Esophagus squamous epithelium (tissue), 5 donors: ENCODE results near the gene TMEM131. TPM values are rescaled to one million over a fixed set of nuclear protein-coding genes. Genes with fewer than 3 reads are reported as not detected.

Experiments used
- DNase-seq: peaks from one replicate; lab custom pipeline; 2025; lab: John Stamatoyannopoulos, UW
- H3K27ac ChIP-seq, 4 donors: fragments of 200-600 bp; sonication (generic); one replicate each; pipeline ENCODE4 v1.5.1; 2016 to 2019; ENCODE audit warnings: mild to moderate bottlenecking in 1 of 4
- H3K27me3 ChIP-seq, 4 donors: fragments of 200-600 bp; sonication (generic); 1 replicate in 3 of 4; 2 replicates in 1 of 4; pipeline versions ENCODE4 v1.5.1 to v1.6.0; 2017 to 2021; ENCODE audit warnings: antibody characterized with exemption in 1 of 4
- H3K36me3 ChIP-seq, 3 donors: fragments of 200-600 bp; sonication (generic); one replicate each; pipeline ENCODE4 v1.5.1; 2016 to 2019
- H3K4me1 ChIP-seq, 3 donors: fragments of 200-600 bp; sonication (generic); one replicate each; pipeline ENCODE4 v1.5.1; 2017 to 2019
- H3K4me3 ChIP-seq, 4 donors: fragments of 200-600 bp; sonication (generic); 1 replicate in 3 of 4; 2 replicates in 1 of 4; pipeline ENCODE4 v1.5.1; 2016 to 2019; ENCODE audit warnings: mild to moderate bottlenecking in 2 of 4, moderate library complexity in 1 of 4
- H3K9me3 ChIP-seq, 3 donors: fragments of 200-600 bp; sonication (generic); one replicate each; pipeline ENCODE4 v1.5.1; 2016 to 2019
- CTCF ChIP-seq, 6 experiments: fragments of 450-650 bp in 4 of 6; fragments of 200-600 bp in 2 of 6; sonication (generic) in 2 of 6; IDR thresholded peaks; one replicate each; pipeline ENCODE4 v1.5.1; 2016 to 2019; ENCODE audit warnings: antibody characterized with exemption in 6 of 6, mild to moderate bottlenecking in 4 of 6, moderate library complexity in 4 of 6
- POLR2A ChIP-seq, 4 donors: fragments of 450-650 bp; IDR thresholded peaks; one replicate each; pipeline ENCODE4 v1.6.1; 2017; ENCODE audit warnings: antibody characterized with exemption in 4 of 4, mild to moderate bottlenecking in 4 of 4, moderate library complexity in 3 of 4
- WGBS, 2 donors: methylation state at CpG; one replicate each; pipeline ENCODE4 v1.1.5; 2018; 5-methylcytosine and 5-hydroxymethylcytosine counted together
- intact Hi-C: fragments of 100-400 bp; cut with DNase I; formaldehyde crosslinking; loops from one replicate; pipeline ENCODE4 v1.15.0; 2022
- total RNA-seq, 4 donors: library from RNA; depleted of rRNA; stranded (reverse); fragments of >200 nt; gene quantifications; one replicate each; pipeline ENCODE4 v1.1.0, GENCODE V29; 2016
- donor health status: DM: yes; HTN: yes; CAD: no.

The TMEM131 gene
- total RNA-seq, 4 donors from 2014 or later: 24.2 to 36.4 (median 28.1) TPM

GRCh38 chr2:97781981-97782380 is 213.8 kb downstream of the TMEM131 start:
- Histone ChIP-seq H3K9me3 (no peaks in the 10 kb centered on the region), H3K27ac (no peak overlapping the region), H3K4me3 (no peak overlapping the region), H3K36me3 (peaks cover 0 to 50% (median 0%) of the 10 kb centered on the region in 3 donors), H3K4me1 (no peaks in the 10 kb centered on the region), H3K27me3 (no peaks in the 10 kb centered on the region)
- TF ChIP-seq POLR2A (IDR thresholded peaks at IDR 0.05) (no peak), CTCF (IDR thresholded peaks at IDR 0.05) (no peak)
- no peak for DNase-seq
- intact Hi-C loops: no loop called here
- 79 to 88% methylated on average over 2 to 4 of the region's 4 CpGs for WGBS, 2 donors

- no peak overlapping the region for H3K27ac ChIP-seq
- intact Hi-C loops: no loop called here
- H3K4me1 ChIP-seq: no peaks in the 10 kb centered on the region
- H3K36me3 ChIP-seq: peaks cover 0 to 62% (median 9%) of the 10 kb centered on the region in 3 donors
- no peaks in the 10 kb centered on the region for H3K27me3 ChIP-seq
- TF ChIP-seq CTCF (IDR thresholded peaks at IDR 0.05) (no peak), POLR2A (IDR thresholded peaks at IDR 0.05) (no peak)
- 88% methylated on average over 4 of the region's 4 CpGs; no CpG with 5 or more reads in 1 of the 2 donors for WGBS, 2 donors
- no peak for DNase-seq
- H3K4me3 ChIP-seq: no peak overlapping the region
- no peaks in the 10 kb centered on the region for H3K9me3 ChIP-seq
These were observed 216.6 kb downstream of the TMEM131 start for GRCh38 chr2:97779141-97779540.

GRCh38 chr2:97775074-97775473 is 220.7 kb downstream of the TMEM131 start:
- no peaks in the 10 kb centered on the region for H3K9me3 ChIP-seq
- peaks cover 7 to 90% (median 18%) of the 10 kb centered on the region in 3 donors for H3K36me3 ChIP-seq
- TF ChIP-seq CTCF (IDR thresholded peaks at IDR 0.05) (no peak), POLR2A (IDR thresholded peaks at IDR 0.05) (no peak)
- no peaks in the 10 kb centered on the region for H3K27me3 ChIP-seq
- H3K27ac ChIP-seq: no peak overlapping the region
- H3K4me1 ChIP-seq: no peaks in the 10 kb centered on the region
- no peak for DNase-seq
- intact Hi-C loops: no loop called here
- WGBS, 2 donors: 85 to 94% methylated on average over 6 of the region's 11 CpGs
- no peak overlapping the region for H3K4me3 ChIP-seq

GRCh38 chr2:97774425-97774824 is 221.3 kb downstream of the TMEM131 start:
- no peak overlapping the region for H3K27ac ChIP-seq
- H3K4me1 ChIP-seq: no peaks in the 10 kb centered on the region
- TF ChIP-seq POLR2A (IDR thresholded peaks at IDR 0.05): no peak
- peak in 1 of 6 experiments; percentile 4 for TF ChIP-seq CTCF (IDR thresholded peaks at IDR 0.05)
- WGBS, 2 donors: 55 to 71% methylated on average over 7 of the region's 7 CpGs
- DNase-seq: no peak
- no peak overlapping the region for H3K4me3 ChIP-seq
- intact Hi-C loops: no loop called here
- H3K36me3 ChIP-seq: peaks cover 7 to 90% (median 18%) of the 10 kb centered on the region in 3 donors
- no peaks in the 10 kb centered on the region for H3K27me3 ChIP-seq
- H3K9me3 ChIP-seq: no peaks in the 10 kb centered on the region

GRCh38 chr2:97770445-97770844 is 225.3 kb downstream of the TMEM131 start:
- H3K36me3 ChIP-seq: peaks cover 7 to 86% (median 21%) of the 10 kb centered on the region in 3 donors
- no peak overlapping the region for H3K27ac ChIP-seq
- WGBS, 2 donors: 67 to 73% methylated on average over 4 of the region's 4 CpGs
- intact Hi-C loops: no loop called here
- peaks cover 0 to 7% (median 0%) of the 10 kb centered on the region in 3 donors for H3K4me1 ChIP-seq
- no peaks in the 10 kb centered on the region for H3K27me3 ChIP-seq
- no peak for DNase-seq
- H3K4me3 ChIP-seq: no peak overlapping the region
- H3K9me3 ChIP-seq: no peaks in the 10 kb centered on the region
- TF ChIP-seq POLR2A (IDR thresholded peaks at IDR 0.05): no peak
- no peak for TF ChIP-seq CTCF (IDR thresholded peaks at IDR 0.05)
